ENCODE data around the gene VAV3.

Gene VAV3

GRCh38 chr1:107633596-107633995 is 331.4 kb downstream of the VAV3 start:
- DNase-seq (ENCODE audit: extremely low read depth, low read depth): no peak
- TF ChIP-seq, protein P1, sequence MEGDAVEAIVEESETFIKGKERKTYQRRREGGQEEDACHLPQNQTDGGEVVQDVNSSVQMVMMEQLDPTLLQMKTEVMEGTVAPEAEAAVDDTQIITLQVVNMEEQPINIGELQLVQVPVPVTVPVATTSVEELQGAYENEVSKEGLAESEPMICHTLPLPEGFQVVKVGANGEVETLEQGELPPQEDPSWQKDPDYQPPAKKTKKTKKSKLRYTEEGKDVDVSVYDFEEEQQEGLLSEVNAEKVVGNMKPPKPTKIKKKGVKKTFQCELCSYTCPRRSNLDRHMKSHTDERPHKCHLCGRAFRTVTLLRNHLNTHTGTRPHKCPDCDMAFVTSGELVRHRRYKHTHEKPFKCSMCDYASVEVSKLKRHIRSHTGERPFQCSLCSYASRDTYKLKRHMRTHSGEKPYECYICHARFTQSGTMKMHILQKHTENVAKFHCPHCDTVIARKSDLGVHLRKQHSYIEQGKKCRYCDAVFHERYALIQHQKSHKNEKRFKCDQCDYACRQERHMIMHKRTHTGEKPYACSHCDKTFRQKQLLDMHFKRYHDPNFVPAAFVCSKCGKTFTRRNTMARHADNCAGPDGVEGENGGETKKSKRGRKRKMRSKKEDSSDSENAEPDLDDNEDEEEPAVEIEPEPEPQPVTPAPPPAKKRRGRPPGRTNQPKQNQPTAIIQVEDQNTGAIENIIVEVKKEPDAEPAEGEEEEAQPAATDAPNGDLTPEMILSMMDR (IDR thresholded peaks at IDR 0.05; ENCODE audit: low read depth, low read length): no peak

DNA sequence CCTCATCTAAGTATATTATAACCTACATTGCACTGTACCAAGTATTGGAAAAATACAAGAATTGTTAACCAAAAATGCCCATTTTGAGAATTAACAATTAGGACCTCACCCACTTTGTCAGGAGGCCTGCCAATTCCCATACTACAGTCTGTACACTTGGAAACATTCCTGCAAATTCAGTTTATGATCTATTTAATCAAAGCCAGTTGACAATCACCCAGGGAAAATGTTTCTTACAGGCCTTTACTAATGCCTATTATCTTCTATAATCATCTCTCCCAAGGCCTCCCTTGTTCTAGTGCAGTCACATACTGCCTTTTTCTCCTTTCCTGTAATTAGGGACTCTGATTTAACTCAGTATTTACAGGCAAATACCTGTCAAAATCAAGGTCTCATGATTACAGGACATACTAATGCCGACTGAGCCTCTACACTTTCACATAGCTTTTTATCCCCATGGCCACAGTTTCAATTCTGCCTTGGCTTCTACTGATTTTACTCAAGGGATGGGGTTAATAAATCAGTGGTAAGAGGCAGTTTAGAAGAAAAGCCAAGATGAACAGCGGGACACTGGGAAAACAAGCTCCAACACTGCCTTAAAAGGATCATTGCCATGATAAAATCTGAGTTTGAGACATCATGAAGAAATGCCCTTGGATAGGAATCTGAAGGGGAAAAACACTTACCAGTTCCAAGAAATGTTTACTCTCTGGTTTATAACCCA is 338.7 kb downstream of the VAV3 start:
- DNase-seq (ENCODE audit: extremely low read depth, low read depth): no peak
- TF ChIP-seq, protein P1 (IDR thresholded peaks at IDR 0.05; ENCODE audit: low read depth, low read length): no peak

GRCh38 chr1:107625405-107626029 is 339.5 kb downstream of the VAV3 start:
- DNase-seq (ENCODE audit: extremely low read depth, low read depth): no peak
- TF ChIP-seq, protein P1 (IDR thresholded peaks at IDR 0.05; ENCODE audit: low read depth, low read length): no peak

DNA sequence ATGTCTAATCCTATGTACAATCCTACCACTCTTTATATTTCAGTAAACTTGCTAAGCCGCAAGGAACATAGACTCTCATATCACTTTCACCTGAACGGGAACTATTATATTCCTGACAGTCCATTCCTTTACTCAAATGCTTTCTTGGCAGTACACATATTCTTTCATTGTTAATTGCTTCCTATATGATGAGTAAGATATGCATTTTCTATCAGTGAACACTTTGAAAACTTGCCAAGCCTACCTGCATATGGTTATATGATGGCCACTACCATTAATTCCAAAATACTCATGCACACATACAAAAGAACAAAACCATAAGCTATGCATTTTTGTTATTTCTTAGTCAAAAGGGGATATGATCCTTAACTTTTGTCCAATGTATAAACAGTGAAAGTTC is 341.5 kb downstream of the VAV3 start:
- TF ChIP-seq, protein P1 (IDR thresholded peaks at IDR 0.05; ENCODE audit: low read depth, low read length): no peak
- no peak for DNase-seq (ENCODE audit: extremely low read depth, low read depth)

GRCh38 chr1:107622966-107623365 is 342.0 kb downstream of the VAV3 start:
- TF ChIP-seq, protein P1 (IDR thresholded peaks at IDR 0.05; ENCODE audit: low read depth, low read length): no peak

DNA sequence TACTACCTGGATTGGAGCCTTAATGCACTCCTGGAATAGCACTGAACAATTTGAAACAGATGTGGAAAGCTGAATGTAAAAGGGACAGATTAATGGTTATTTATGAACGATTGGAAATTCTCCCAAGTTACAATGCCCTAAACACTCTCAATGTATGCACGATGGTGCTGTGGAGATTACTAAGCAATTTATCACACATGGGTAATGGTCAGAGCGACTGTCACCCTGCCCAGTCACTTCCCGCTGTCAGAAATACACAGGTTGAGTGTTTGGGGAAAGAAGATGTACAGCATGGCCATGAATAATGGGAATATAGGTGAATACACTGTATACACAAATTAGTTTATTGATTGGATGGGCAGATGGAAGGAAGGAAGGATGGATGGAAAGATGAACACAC is 342.4 kb downstream of the VAV3 start:
- DNase-seq (ENCODE audit: extremely low read depth, low read depth): no peak
- TF ChIP-seq, protein P1 (IDR thresholded peaks at IDR 0.05; ENCODE audit: low read depth, low read length): no peak

More at GRCh38 chr1:107622966-107623365, 342.0 kb downstream of the VAV3 start:
- DNase-seq (ENCODE audit: extremely low read depth, low read depth): no peak

DNA sequence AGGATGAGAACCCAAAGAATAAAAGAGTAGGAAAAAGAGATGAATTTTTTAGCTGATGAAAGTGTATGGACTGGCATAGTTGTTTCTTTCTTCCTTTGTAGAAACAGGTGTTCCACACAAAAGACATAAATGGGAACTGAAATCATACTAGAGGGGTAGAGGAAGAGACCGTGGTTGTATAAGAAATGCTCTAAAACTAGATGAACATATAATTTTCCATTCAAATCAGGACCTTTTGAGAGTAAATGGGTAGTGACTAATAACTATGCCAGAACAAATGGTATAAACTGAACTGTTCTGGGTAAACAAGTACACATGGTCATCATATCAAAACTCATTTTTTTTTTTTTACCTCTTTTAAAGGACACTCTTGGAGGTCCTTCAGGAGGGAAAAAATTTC is 344.2 kb downstream of the VAV3 start:
- TF ChIP-seq, protein P1 (IDR thresholded peaks at IDR 0.05; ENCODE audit: low read depth, low read length): no peak
- DNase-seq (ENCODE audit: extremely low read depth, low read depth): no peak
